HL-60 (cell line): ENCODE results near the gene MYRFL.

Experiments
- CTCF ChIP-seq: IDR thresholded peaks from one replicate; pipeline ENCODE4 v1.5.1; 2011; ENCODE audit warnings: low read length, control low read depth, inconsistent platforms; ENCODE audit not compliant: insufficient read depth
- REST ChIP-seq: IDR thresholded peaks from 2 replicates; pipeline ENCODE4 v1.6.1; 2012; ENCODE audit warnings: low read depth; ENCODE audit not compliant: insufficient replicate concordance
- SPI1 ChIP-seq: IDR thresholded peaks from 2 replicates; pipeline ENCODE4 v1.6.1; 2012; ENCODE audit warnings: low read depth, mild to moderate bottlenecking, borderline replicate concordance

- TF ChIP-seq CTCF = no peak
- no peak for TF ChIP-seq REST
- no peak for TF ChIP-seq SPI1
Observed at GRCh38 chr12:69952890-69953289, 127.9 kb downstream of the MYRFL start.
